HK-2 (cell line): ENCODE data around the gene TRPV2.
"Not testable (repeated sequence)": the region's sequence is repeated elsewhere in the genome, so short reads cannot be mapped to it uniquely, and the experiment has no call there.

ENCODE experiments used
- DNase-seq: peaks from one replicate; pipeline ENCODE4 v3.0.0-alpha.2; 2018; ENCODE audit not compliant: unreplicated experiment

TRPV2 gene

GRCh38 chr17:16435925-16436886, 20.8 kb downstream of the TRPV2 start:
- no peak for DNase-seq

GRCh38 chr17:16437083-16437482, 21.7 kb downstream of the TRPV2 start:
- DNase-seq, result no peak

GRCh38 chr17:16438173-16438556, 22.8 kb downstream of the TRPV2 start:
- no peak for DNase-seq

GRCh38 chr17:16438557-16439302, 23.4 kb downstream of the TRPV2 start:
- DNase-seq, result peak; percentile 98

GRCh38 chr17:16439303-16439791, 24.0 kb downstream of the TRPV2 start:
- no peak for DNase-seq

- no peak for DNase-seq
Observed at GRCh38 chr17:16439811-16440351, 24.5 kb downstream of the TRPV2 start.

- not testable (repeated sequence) for DNase-seq
Observed at GRCh38 chr17:16440354-16440753, 25.0 kb downstream of the TRPV2 start.

GRCh38 chr17:16440901-16441629, 25.7 kb downstream of the TRPV2 start:
- DNase-seq, result no peak

GRCh38 chr17:16442141-16442540, 26.8 kb downstream of the TRPV2 start:
- DNase-seq, result no peak

- no peak for DNase-seq
Observed at GRCh38 chr17:16442594-16443510, 27.5 kb downstream of the TRPV2 start.

GRCh38 chr17:16443511-16444257, 28.3 kb downstream of the TRPV2 start:
- peak; percentile 45 for DNase-seq

- no peak for DNase-seq
Observed at GRCh38 chr17:16444258-16444886, 29.0 kb downstream of the TRPV2 start.

- DNase-seq, result no peak
Observed at GRCh38 chr17:16446338-16446983, 31.1 kb downstream of the TRPV2 start.

- DNase-seq, result no peak
Observed at GRCh38 chr17:16447676-16448075, 32.3 kb downstream of the TRPV2 start.

GRCh38 chr17:16448490-16448889, 33.1 kb downstream of the TRPV2 start:
- no peak for DNase-seq

- no peak for DNase-seq
Observed at GRCh38 chr17:16449121-16449570, 33.8 kb downstream of the TRPV2 start.

- DNase-seq, result no peak
Observed at GRCh38 chr17:16450028-16450427, 34.7 kb downstream of the TRPV2 start.

- DNase-seq, result not testable (repeated sequence)
Observed at GRCh38 chr17:16452268-16452667, 36.9 kb downstream of the TRPV2 start.

GRCh38 chr17:16453493-16453851, 38.1 kb downstream of the TRPV2 start:
- no peak for DNase-seq
